Right renal pelvis (tissue), 4 donors: ENCODE results near the gene KRT23. TPM values are rescaled to one million over a fixed set of nuclear protein-coding genes. Genes with fewer than 3 reads are reported as not detected.
A peak's percentile ranks its signal among the peaks of the same experiment; 100 is the strongest.
"Not testable (repeated sequence)": the region's sequence is repeated elsewhere in the genome, so short reads cannot be mapped to it uniquely, and the experiment has no call there.

Source experiments
- DNase-seq, 4 donors: peaks; one replicate each; pipeline ENCODE4 v3.0.0-alpha.2; 2013; ENCODE audit warnings: low read depth in 4 of 4, low spot score in 3 of 4, missing footprints in 1 of 4
- polyA plus RNA-seq, 4 donors: library from polyadenylated mRNA; unstranded; fragments of 120-200 nt; gene quantifications; one replicate each; pipeline ENCODE4 v1.2.1, GENCODE V29; 2013; ENCODE audit not compliant: insufficient read length in 4 of 4

The KRT23 gene
- polyA plus RNA-seq, 4 donors, result 0.66 to 2.4 (median 1.8) TPM

DNA sequence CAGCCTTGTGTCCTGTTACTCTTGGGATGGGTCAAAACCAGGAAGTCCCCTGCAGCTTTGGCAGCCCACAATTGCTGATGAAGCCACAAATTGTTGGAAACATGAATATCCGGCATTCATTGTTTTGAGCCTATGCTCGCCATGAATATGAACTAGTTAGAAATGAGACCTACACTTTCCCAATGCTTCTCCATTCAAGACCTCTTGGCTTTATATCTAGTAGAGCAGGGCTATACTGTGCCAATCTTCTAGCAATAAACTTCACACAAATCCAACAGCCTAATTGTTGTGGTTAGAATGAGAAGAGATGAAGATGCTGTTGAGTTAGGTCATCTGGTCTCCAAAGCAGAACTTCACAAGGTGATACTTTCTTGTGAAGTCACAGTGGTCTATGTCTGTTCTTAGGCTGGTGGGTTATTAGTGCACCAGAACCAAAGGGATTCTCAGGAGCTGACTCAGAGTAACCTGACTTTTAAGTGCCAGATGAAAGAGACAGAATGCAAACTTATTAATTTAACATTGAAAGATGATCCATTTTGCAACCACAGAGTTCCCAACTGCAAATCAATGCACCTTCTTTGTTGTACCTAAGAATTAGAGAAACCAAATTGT, 13.7 kb upstream of the KRT23 start:
- no peak for DNase-seq

DNA sequence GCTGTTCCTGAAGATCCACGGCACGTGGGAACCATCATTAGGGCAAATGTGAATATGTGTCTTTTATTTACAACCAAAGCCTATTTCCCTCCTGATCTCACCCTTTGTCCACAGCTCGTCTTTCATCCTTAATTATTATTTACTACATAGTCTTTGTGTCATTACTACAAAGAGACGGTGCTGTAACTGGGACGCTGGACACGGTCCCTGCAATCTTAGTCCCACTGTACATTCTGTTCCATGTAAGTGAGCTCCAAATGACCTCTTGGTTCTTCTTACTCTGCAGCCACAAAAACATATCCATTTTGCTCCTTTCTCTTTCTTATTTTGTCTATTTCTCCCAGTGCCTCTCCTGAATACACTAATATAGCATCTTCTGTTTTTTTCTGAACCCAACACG, 12.7 kb upstream of the KRT23 start:
- DNase-seq, result no peak

DNA sequence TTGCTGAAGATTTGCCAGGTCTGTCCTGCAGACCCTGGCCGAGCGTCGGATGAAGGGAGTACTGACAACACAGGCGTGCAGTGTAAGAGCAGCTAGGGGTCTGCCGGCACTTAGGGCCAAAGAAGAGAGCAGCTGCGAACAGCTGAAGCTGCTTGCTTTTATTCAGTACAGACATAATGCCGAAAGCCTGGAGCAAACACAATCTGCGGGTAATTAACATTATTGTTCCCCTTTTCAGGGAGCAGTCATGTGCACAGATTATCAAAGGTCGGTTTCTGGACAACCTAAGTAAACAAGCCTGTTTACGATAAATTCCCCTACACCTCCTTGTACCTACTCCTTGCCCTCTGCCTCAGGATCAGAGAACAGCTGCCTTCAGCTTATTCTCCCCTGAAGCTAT, 12.0 kb upstream of the KRT23 start:
- peak in 1 of 4 donors; percentile 34 for DNase-seq

DNA sequence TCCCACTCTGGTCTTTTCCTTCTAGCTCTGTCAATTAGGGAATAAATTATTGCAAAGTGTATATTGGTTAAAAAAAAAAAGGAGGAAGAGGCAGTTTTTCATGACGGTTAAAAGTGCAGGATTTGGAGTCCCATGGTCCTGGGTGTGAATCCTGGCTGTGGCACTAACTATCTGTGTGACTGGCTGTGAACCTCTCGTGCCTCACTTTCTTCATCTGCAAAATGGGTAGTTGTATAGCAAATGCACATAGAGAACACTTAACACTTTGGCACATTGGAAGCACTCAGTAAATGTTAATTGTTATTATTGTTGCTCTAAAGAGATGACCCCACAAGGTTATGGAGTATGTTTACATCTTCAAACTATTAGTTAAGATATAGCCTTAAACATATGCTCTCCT, 10.5 kb upstream of the KRT23 start:
- DNase-seq, result no peak

DNA sequence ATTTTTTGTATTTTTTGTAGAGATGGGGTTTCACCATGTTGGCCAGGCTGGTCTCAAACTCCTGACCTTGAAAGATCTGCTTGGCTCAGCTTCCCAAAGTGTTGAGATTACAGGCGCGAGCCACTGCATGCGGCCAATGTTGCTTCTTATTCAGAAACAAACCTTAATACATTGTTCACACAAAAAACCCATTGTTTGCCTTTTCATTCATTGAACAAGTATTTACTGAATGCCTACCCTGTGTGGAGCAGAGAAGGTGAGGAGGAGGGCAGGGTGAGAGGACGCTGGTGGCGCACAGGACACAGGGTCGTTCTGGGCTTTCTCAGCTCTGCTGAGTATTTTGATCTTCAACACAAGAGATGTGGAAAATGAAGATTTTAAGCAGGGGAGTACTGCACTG, 8.0 kb upstream of the KRT23 start:
- no peak for DNase-seq

DNA sequence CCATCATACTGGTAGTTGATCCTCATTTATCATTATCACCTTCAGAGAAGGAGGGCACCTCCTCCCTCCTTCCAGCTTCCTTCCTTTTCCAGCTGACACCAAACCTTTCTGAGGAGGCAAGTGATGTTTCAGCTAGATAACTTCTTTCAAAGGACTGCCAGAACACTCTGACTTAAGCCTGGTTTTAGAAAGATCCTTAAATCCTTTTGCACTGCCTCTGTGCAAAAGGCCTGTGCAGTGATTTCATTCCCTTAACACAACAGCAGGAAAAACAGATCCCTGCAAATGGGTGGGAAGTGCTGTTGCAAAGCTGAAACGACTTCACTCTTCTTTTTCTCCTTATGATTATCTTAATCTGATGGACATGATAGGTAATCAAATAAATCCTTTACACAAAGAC, 7.1 kb upstream of the KRT23 start:
- DNase-seq, result no peak

DNA sequence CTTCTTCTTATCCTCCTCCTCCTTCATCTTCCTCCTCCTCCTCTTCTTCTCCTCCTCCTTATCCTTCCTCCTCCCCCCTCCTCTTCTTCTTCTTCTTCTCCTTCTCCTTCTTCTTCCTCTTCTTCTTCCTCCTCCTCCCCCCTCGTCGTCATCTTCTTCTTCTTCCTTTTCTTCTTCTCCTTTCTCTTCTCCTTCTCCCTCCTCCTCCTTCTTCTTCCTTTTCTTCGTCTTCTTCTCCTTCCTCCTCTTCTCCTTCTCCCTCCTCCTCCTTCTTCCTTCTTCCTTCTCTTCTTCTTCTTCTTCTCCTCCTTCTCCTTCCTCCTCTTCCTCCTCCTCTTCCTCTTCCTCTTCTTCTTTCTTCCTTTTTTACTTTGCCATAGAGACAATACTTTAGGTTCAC, 5.1 kb upstream of the KRT23 start:
- DNase-seq, result no peak

DNA sequence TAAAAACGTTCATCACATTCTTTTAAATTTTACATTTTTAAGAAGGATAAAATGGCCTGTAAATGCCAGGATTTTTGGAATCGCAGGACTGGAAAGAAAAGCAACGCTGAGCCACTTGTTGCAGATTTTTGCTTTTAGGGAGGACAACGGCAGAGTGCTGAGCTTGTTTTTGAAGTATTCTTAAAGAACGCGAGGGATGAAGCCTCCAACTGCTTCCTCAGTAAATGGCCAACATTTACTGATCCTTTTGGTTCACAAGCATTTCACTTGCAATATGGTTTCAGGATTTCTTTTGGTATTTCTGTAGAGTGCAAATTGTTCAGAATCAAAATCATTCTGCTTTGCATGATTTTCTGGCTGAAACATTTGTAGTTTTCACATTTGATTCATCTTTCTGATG, 2.8 kb upstream of the KRT23 start:
- DNase-seq, result no peak

DNA sequence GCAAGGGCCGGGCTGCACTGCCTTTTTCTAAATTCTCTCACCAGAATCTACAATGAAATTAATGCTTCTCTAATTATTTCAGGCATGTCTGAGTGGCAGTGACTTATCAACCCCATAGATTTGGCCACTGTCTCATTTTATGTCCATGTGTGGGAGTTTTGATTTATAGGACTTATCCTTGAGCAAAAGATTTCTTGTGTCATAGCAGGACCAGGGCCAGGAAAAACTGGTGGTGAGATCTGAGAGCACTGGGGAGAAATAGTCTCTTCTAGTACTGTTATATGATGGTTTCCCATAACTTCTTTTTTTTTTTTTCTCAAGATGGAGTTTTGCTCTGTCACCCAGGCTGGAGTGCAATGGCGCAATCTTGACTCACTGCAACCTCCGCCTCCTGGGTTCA, 1.5 kb upstream of the KRT23 start:
- no peak for DNase-seq

DNA sequence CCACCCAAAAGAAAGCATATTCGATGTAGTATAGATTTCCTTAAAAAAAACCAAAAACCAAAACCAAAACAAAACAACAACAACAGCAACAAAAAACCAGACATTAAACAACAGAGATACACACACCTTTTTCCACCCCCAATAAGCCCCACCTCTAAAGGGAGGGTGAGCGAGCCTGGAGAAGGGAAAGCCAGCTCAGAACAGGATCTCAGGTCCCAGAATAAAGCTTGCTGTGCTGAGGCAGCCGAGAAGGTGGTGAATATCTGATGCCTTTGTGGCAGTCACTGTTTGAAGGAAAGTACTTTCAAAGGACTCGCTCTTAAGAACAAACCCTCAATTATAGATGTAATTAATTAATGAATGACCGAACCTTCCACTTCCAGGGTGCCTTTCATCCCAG, 470 bp downstream of the KRT23 start:
- DNase-seq, result no peak

DNA sequence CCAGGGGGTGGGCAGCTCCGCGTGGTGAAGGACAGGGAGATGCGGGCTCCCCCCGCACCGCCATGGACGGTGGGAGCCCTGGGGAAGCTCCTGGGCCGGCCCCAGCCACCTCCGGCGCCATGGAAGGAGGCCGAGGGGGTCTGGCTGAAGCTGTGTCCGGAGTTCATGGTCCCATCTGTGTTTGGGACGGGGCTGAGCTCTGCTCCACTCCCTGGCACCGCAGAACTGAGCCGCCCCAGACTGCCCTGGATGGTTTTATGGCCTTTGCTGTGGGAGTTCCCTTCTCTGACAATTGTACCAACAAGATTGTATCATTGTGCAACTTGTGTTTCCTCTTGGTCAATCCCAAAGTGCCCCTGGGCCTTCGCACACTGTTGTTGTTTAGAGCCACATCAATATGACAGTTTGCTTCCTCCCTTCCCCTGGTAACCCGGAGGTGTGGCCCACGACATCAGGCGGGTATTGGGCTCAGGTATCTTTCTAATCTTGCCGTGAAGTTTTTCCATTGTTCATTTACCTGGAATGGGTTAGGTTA, 942 bp downstream of the KRT23 start:
- no peak for DNase-seq

DNA sequence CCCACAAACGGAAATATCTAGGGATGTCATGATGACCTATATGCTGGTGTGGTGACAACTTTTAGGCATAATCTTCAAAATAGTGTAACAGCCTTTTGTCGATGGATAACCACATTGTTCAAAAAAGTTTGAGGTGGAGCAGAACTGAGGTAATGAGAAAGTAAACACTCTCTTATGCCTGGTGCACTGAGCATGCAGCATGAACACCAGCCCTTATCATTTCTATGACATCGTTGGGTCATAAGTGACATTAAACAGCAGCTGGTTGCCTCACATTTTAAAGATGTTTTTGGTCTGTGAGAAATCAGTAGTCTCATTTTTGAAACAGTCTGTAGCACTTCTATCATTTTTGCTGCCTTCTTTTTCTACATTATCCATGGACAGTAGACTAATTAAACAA, 1.8 kb downstream of the KRT23 start:
- DNase-seq, result no peak

DNA sequence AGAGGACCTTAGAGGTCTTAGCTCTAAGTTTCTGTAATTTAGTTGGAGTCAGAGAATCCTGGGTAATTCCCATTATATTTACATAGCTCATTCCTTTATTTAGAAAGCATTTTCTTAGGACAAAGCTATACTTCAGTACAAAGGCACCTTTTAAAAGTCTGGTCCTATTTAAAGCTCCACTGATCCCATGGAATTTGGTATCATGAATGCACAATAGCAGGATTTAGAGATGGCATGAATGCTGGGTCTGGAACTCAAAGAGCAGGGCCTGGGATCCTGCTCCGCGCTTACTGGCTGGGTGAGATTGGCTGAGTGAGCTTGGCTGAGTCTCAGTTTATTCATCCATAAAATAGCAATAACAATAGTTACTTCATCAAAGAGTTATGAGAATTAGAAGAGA, 4.8 kb downstream of the KRT23 start:
- DNase-seq, result no peak

DNA sequence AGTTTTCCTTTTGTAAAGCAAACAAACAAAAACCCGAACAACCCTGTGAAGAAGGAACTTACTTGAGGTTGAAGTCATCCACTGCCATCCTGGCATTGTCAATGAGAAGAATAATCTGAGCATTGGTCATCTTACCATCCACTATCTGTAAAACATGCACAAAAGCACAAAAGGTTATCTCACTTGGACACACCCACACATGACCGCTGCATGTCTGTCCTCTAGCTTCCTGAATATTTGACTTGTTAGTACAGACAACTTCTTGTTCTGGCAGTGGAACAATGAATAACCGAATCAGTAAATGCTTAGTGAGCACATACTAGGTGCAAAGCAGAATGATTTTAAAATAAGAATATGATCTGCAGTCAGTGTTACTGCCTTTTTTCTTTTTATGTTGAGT, 6.1 kb downstream of the KRT23 start:
- no peak for DNase-seq

DNA sequence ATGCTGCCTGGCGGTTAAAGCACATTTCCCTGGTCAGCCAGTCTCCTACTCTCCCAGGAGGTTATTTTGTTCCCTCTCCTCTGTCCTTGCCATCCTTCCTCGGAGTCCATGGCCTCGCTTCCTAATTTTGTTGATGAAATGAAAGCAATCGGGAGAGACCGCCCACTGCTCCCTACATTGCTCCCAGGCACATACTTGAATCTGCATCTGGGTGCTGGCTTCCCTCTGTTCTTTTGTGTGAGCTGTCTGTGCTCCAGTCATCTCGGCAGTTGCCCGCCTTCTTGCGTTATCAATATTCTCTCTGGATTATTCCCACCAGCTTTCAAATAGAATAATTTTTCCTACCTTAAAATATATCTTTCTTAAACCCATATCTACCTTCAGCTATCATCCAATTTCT, 11.1 kb downstream of the KRT23 start:
- no peak for DNase-seq

DNA sequence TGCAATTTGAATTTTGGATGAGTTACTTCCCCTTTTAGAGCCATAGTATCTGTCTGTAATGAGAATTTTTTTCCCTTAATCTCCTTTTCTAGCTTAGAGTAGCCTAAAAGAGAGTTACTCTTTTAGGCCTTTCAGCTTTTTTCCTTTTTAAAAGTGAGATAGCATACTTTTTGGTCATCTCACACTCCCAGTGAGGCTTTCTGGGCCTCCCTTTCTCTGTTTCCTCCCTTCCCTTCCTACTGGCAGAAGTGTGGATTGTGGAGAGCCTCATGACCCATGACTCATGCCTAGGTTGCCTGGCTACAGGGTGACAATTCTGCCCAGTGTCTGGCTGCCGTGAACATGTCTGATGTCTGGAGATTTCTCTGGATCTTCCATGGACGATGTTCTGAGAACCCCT, 15.2 kb downstream of the KRT23 start:
- DNase-seq, result no peak

DNA sequence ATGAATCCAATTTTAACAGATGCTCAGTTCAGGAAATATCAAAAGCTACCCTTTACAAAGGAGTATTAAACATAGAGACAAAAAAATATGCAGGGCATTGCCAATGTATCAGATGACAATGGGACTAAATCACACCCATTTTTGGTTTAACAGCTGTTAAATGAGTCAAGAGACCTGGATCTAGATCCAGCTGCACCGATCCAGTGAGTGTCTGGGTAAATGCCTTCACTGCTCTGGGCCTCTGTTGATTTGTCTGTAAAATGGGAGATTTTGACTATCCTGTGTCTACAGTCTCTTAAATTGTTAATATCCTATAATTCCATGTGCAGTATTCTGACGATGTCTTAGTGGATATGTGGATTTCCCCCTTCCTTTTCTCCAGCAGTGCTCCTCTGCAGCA, 16.4 kb downstream of the KRT23 start:
- DNase-seq, result no peak

DNA sequence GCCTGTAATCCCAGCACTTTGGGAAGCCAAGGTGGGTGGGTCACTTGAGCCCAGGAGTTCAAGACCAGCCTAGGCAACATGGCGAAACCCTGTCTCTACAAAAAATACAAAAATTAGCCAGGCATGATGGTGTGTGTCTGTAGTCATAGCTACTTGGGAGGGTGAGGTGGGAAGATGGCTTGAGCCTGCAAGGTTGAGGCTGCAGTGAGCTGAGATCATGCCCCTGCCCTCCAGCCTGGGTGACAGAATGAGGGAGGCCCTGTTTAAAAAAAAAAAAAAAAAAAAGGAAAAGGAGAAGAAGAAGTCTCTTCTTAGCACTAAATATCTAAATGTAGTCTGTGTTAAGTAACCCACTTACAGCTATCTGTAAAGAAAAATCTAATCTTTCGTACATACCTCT, 20.3 kb downstream of the KRT23 start:
- not testable (repeated sequence) for DNase-seq

DNA sequence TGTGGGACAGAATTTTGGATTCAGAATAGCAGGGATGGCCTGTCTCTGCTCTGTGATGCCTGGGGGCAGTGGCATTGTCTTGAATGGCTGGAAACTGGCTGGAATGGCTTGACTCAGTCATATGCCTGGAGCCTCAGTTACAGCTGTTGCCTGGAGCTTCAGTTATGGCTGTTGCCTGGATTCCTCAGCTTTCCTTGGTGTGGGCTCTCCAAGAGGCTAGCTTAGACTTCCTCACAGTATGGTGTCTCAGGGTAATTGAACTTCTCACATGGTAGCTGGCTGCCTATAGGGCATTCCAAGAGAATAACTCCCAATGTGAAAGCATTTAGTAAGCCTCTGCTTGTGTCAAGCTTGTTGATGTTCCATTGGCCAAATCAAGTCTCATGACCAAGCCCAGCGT, 21.1 kb downstream of the KRT23 start:
- DNase-seq, result no peak

DNA sequence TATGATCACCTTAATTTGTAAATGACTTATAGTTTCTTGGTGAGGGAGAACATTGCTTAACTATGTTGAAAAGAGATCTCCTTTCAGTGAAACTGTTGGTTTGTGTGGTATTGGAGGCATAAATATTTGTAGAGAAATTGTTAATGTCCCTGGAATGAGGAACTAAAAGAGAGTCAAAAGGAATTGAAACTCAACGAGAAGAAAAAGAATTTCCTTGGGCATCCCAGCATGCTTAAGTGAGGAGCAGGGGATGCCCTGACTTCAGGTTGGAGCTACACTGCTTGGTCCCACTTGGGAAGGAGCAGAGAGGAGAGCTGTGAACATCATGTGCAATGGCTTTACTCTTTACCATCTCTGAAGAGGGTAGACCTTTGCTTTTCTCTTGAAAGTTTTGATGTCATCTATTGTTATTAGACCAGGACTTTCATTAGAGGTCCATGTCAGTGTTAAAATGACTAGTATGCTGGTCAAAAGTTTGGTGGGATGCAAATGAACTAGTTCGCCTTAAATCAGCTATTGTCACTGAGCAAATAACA, 21.7 kb downstream of the KRT23 start:
- no peak for DNase-seq

DNA sequence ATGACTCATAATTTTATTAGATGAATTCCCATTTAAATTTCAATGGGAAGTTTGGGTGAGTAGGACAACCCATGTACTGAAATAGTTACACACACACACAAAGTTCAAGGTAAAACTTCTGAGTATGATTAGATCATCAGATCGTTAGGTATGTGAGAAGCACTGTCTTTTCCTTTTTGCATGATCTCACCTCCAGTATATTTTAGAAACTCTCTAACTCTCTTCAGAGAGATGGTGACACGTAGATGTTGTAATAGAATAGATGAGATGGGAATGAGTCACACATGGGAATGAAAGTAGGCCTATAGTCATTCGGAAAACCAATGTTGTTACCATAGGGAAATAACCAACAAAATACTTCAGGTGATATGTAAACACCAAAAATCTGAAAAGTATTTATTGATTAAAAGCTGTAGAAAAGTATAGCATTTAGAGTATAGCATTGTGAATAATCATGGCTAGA, 22.2 kb downstream of the KRT23 start:
- no peak for DNase-seq

DNA sequence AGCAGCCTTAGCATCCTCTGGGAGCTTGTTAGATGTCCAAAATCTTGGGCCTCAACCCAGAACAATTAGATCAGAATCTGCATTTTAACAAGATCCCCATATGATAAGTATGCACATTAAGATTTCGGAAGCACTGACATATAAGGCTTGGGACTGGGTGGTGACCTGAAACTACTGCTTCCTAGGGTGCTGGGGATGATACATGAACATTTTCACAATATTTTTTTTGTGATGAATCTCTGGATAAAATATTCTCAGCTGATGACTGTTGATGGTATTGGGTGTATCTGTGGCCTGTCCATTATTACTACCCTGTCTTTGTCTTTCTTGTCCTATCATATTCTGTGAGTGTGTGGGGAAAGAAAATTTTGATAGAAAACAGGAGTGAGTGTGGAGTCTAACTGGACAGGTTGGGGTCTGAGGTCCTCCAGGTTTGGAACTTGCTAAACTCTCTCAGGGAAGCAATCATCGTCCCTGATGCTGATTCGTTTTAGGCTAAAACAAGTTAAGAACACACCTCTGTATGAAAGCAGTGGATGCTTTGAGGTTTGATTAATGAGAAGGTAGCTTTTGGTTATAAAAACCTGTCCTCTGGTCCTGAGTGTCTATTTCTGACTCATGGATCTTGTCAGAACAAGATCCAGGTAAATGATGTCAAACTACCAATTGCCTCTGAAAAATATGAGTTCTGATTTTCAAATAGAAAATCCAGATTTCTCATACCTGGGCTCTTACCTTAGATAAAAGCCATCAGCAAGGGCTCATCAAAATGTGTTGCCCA, 23.2 kb downstream of the KRT23 start:
- DNase-seq, result no peak
